Measurements from ENCODE around the gene SERPINA12.
"Not testable (repeated sequence)": the region's sequence is repeated elsewhere in the genome, so short reads cannot be mapped to it uniquely, and the experiment has no call there.

The SERPINA12 gene

GRCh38 chr14:94485944-94486841 is 23.1 kb downstream of the SERPINA12 start:
- DNase-seq, result peak; percentile 8

DNA sequence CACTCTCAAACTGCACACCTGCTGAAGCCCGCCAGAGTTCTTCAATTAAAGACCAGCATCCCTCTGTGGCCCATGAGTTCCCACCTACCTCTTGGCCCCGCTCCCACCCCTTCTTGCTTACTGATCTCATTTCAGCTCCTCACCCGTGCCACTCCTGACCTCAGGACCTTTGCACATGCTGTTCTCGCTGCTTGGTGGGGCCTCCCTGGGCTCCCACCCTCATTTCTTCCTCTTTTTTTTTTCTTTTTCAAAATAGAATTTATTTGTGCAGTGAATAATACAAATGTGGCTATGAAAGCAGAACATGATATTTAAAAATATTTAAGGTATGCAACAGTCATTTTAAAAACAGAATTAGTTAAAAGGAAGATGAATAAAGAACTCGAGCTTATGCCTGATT is 24.8 kb downstream of the SERPINA12 start:
- DNase-seq, result no peak

DNA sequence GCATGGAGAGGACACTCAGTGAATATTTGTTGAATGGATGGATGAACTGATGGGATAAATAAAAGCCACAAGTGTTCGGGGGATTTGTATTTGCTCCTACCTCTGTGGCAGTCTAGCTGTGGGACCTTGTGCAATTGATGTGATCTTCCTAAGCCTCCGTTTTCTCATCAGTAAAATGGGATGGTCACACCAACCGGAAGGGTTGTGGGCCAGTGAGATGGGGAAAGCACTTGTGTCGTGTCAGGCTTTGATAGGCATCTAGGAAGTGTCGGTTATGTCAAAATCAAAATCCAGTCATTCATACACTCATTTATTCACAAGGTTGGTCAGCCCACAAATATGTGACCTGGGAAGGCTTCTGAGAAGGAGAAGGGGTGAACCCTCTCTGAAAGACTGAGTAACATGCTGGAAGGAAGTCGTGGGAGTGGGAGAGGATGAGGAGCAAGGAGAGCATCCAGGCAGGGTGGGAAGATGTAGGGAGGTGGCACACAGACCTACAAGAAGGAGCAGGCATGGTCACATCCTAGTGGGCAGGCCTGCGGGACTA is 25.5 kb downstream of the SERPINA12 start:
- DNase-seq, result no peak

- no peak for DNase-seq
Measured at GRCh38 chr14:94483071-94483451, 26.2 kb downstream of the SERPINA12 start.

DNA sequence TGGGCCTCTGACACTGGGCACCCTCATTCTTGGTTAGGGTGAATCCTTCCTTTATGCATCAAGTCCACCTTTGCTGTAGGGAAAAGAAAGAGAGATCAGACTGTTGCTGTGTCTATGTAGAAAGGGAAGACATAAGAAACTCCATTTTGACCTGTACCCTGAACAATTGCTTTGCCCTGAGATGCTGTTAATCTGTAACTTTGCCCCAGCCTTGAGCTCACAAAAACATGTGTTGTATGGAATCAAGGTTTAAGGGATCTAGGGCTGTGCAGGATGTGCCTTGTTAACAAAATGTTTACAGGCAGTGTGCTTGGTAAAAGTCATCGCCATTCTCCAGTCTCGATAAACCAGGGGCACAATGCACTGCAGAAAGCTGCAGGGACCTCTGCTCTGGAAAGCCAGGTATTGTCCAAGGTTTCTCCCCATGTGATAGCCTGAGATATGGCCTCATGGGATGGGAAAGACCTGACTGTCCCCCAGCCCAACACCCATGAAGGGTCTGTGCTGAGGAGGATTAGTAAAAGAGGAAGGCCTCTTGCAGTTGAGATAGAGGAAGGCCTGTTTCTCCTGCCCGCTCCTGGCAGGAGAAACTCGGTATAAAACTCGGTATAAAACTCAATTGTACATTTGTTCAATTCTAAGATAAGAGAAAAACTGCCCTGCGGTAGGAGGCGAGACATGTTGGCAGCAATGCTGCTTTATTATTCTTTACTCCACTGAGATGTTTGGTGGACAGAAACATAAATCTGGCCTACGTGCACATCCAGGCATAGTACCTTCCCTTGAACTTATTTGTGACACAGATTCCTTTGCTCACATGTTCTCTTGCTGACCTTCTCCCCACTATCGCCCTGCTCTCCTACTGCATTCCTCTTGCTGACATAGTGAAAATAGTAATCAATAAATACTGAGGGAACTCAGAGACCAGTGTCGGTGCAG is 26.9 kb downstream of the SERPINA12 start:
- not testable (repeated sequence) for DNase-seq

- DNase-seq, result no peak
Measured at GRCh38 chr14:94481468-94482131, 27.7 kb downstream of the SERPINA12 start.

DNA sequence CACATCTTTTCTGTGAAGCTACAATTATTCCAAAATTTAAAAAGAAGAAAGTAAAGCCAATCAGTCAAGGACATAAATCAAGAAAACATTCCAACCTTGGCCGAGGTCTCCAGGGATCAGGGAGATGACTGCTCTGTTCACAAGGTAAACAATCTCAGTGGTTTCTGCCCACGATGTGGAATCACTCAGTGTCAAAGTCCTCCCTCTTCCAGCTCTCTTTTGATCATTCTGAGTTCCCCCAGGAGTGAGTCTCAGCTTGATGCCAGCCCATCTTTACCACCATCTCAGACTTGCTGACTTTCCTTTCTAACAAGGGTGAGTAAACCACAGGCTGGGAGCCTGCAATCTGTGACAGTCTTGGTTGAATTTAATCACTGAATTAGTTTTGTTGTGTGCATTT is 28.5 kb downstream of the SERPINA12 start:
- no peak for DNase-seq

DNA sequence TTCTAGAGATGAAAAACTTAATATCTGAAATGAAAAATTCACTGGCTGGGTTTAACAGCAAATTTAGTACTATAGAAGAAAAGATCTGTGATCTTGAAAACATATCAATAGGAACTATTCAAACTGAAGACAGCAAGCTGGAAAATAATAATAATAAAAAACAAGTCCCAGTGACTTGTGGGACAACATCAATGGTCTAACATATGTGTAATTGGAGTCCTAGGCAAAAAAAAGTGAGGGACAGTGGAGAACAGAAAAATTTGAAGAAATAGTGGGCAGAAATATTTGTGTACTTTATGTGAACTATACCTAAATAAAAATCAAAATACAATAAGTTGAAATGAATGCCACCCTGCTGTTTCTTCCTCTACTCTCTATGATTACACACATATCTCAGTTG is 30.8 kb downstream of the SERPINA12 start:
- DNase-seq, result no peak

GRCh38 chr14:94476023-94476422 is 33.2 kb downstream of the SERPINA12 start, which contains the start of gene SERPINA9:
Gene SERPINA9 (minus strand): TSS chr14:94476197. CDS start chr14:94469840, 6,357 bp downstream.
- no peak for DNase-seq

DNA sequence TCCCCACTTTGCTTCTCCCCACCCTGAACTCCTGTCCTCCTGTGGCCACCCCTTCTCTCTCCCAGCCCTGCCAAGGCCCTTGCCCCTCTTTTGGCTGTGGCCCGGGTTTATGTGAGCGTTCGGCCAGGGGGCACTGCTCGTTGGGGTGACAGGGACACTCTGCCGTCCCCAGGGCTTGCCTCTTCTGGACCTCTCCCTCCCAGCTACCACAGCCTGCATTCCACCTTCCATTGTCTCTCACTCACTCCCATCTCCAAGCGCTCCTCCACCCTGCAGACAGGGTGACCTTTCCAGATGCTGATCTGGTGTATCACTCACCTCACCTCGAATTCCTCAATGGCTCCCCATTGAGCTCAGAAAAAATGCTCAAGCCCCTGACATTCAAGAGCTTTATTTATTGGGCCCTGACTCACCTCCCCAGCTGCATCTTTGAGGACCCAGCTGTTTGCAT is 34.7 kb downstream of the SERPINA12 start:
- no peak for DNase-seq

DNA sequence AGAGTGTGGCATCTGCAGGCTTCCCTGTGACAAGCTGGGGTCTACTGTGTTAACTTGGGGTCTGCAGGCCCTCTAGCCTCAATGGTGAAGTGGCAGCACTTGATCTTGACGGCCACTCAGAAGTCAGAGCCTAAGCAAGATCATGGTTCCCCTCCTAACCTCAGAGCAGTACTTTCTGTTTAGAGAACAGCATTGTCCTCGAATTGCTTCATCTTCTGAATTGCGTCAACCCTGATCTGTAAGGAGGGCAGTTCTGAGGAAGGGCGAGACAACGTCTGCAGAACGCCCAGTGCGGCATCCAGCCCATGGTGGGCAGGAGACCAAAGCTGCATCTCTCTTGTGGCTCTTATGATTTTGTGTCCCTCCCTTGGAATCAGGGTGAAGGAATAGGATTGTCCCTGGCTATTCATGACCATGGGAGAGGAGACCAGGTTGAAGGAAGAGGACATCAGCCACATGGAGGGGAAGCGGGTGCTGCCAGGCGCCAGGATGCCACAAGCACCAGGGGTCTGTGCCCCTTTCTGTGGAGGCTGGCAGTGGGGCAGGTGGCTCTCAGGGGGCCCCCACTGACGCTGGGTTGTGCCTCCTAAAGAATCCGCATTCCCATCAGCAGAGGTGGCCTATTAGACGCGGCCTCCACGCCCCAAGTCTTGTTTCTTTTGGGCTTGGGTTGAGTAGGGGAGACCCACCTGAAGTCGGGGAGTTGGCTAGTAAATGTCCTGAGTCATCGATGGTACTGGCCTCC is 35.4 kb downstream of the SERPINA12 start:
- DNase-seq, result no peak

DNA sequence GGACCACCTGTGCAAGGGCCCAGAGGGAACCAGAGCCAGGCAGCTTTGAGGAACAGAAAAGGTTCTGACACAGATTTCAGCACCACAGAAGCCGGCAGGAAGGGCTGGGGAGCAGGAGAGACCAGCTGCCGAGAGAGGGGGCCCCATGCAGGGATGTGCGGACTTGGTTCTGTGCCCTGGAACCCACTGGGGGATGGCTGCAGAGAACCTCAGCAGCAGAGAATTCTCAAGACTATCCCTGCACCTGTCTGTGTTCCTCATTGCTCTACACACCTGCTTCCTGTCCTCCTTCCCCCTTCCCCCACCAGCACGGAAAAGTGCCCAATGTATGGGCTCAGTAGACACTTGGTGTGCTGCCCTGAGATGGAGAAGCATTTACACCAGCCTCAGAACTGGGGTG is 36.4 kb downstream of the SERPINA12 start:
- DNase-seq, result no peak

DNA sequence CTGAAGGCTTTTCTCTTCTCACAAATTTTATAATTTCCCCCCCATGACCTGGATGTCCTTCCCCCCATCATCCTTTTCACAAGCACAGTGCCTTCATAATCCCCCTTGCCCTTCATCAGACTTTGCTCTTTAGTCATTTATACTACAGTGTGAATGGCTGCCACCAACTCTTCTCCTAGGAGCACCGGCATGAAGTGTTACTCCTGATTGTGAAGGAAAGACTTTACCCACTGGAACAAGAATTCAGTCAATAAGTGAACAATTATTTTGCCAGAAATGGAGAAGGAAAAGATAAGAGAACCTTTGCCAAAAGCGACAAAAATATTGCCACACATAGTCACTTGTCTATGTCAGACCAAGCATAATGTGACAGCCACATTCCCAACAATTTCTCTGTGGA is 38.2 kb downstream of the SERPINA12 start:
- DNase-seq, result no peak

- DNase-seq, result no peak
Measured at GRCh38 chr14:94470311-94470710, 39.0 kb downstream of the SERPINA12 start.

- DNase-seq, result no peak
Measured at GRCh38 chr14:94469261-94469660, 40.0 kb downstream of the SERPINA12 start.

- DNase-seq, result no peak
Measured at GRCh38 chr14:94467728-94468520, 41.3 kb downstream of the SERPINA12 start.

DNA sequence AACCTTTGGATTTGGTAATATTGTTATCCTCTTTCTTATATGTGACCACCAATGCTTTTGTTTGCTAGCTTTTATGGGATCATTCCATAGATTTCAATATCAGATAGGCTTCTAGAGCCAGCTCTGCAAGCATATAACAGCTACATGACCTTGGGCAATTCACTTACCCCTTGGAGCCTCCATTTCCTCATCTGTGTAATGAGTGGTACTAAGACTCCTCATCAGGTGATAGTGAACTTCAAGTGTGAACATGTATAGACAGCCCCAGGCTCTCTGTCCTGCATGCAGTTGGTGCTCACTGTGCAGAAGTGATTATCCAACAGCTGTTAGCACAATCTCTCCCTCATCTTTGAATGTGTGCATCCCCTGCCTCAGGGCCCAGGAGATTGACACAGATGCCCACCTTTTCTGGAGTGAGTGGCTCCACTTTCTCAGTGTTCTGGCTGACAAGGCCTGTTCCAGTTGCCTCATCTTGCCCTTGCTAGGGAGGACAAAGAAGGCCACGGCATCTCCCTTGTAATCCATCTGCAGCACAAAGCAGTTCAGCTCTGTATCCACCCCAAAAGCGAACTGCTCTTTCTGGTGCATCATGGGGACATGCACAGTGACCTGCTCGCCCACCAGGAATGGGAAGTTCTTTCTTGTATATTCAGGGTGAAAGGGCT is 42.4 kb downstream of the SERPINA12 start:
- DNase-seq, result no peak

DNA sequence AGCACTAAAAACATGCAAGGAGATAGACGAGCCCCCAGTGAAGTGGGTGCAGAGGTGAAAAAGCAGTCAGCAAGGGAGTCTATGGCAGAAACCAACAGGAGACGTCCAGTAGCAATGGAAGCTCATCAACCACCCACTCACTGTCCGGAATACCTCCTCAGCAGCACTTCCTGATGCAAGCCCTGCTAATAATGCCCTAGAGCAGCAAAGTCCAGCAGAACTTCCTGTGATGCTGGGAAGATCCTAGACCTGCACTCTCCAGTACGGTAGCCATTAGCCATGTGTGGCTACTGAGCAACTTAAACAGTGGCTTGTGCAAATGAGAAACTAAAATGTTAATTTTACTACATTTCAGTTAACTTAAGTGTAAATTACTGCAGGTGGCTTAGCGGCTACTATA is 44.2 kb downstream of the SERPINA12 start:
- no peak for DNase-seq

DNA sequence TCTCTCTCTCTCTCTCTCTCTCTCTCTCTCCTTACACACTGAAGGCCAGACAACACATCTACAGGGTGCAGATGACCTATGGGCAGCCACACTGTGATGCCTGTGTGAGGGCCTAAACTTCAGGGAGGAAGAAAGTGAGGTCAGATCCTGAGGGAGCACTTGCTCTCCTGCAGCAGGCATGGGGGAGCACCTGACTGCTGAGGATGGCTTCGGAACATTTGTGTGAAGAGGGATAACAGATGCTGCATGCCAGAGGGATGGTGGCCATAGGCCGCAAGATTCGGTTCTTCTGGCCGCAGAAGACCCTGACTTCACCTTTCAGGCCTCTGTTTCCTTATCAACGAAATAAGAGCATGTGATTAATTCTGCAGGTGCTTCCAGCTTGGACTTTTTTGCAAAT is 45.0 kb downstream of the SERPINA12 start:
- no peak for DNase-seq

DNA sequence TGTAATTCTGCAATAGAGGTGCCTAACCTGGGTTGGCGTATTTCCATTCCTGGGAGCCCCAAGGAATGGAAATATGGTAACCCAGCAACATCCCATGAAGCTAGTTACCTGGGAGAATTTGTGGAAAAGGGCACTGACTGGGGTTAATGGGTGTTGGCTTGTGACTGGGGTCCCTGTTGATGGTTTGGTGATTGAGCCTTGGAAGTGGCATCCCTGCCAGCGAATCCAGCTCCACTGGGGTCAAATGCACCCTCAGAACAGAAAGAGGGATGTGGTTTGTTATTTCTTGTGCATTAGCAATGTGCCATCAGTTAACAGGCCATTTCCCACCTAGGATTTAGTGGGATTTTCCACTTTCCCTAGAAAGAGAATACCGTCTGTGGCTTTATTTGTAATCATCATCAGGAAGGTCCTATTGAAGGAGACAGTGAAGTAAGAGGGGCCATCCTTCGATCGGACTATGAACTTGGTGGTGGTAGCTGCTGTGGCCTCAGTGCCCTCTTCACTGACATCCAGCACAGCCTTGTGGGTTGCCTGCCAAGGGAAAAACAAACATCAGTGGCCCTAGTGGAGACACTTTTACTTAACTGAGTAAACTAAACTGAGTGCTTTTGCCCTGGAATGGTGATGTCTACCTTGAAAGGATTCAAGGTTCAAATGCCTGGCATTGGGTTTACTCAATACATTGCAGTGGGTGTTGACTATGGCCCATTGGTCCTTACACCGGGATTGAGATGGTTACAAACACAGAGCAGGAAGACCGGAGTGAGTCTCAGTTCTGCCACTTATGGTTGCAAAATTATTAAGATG is 46.3 kb downstream of the SERPINA12 start:
- DNase-seq, result no peak

Data from GOT3 (cell line).